ENCODE results near the gene ZNF277. TPM values are rescaled to one million over a fixed set of nuclear protein-coding genes. Genes with fewer than 3 reads are reported as not detected.

The ZNF277 gene
- total RNA-seq, 1 donor from 2014 or later = 25.9 TPM

DNA sequence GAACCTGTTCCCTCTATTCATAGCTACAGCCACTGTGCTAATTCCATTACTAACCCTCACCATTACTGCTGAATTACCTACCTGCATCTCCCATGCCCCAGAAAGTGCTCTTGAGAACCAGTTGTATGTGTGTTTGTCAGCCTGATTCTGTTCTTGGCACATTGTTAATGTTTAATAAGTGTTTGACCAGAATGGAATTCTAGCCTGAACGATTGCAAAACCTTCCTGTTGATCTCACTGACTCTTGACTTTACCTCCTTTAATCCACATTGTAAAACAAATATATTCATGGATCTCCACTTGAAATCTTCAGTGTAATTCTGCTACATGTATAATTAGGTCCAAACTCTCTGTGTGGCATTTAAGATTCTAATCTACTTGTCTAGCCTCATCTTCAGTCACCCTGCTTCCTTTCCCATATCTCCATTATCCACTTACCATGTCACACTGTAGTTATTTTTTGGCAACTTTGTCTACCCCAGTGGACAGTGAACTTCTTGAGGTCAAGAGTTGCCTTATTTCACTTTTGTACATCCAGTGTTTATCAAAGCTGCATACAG, 4.9 kb downstream of the ZNF277 start:
- Mint-ChIP-seq H3K9me3 (ENCODE audit: low read depth) (no peaks in the 10 kb centered on the region), H3K27ac (no peak overlapping the region), H3K4me1 (ENCODE audit: low read depth) (peaks cover 22% of the 10 kb centered on the region), H3K36me3 (ENCODE audit: insufficient read depth) (no peaks in the 10 kb centered on the region), H3K27me3 (no peaks in the 10 kb centered on the region), H3K4me3 (ENCODE audit: low read depth) (no peak overlapping the region)
- TF ChIP-seq, protein P1, sequence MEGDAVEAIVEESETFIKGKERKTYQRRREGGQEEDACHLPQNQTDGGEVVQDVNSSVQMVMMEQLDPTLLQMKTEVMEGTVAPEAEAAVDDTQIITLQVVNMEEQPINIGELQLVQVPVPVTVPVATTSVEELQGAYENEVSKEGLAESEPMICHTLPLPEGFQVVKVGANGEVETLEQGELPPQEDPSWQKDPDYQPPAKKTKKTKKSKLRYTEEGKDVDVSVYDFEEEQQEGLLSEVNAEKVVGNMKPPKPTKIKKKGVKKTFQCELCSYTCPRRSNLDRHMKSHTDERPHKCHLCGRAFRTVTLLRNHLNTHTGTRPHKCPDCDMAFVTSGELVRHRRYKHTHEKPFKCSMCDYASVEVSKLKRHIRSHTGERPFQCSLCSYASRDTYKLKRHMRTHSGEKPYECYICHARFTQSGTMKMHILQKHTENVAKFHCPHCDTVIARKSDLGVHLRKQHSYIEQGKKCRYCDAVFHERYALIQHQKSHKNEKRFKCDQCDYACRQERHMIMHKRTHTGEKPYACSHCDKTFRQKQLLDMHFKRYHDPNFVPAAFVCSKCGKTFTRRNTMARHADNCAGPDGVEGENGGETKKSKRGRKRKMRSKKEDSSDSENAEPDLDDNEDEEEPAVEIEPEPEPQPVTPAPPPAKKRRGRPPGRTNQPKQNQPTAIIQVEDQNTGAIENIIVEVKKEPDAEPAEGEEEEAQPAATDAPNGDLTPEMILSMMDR (IDR thresholded peaks at IDR 0.05; ENCODE audit: unreplicated experiment) = no peak
- no peak for DNase-seq (ENCODE audit: low spot score, unreplicated experiment)

DNA sequence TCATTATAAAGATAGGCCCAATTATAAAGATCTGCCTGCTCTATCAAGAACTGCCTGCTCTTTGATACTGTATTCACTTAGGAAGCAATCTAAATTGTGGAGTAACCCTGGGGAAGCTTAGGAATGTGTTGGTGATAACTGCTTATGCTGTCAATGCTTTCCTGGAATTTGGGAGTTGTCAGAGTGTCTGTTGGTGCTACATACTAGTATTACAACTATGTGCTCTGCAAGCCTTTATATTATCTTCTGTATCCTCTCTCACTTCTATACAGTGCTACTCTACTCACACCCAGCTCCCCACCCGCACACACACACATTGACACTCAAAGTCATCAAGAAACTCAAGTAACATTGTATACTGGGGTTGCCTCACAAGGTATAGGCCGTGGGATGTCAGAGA, 6.1 kb downstream of the ZNF277 start:
- H3K4me1 Mint-ChIP-seq (ENCODE audit: low read depth) = peaks cover 18% of the 10 kb centered on the region

DNA sequence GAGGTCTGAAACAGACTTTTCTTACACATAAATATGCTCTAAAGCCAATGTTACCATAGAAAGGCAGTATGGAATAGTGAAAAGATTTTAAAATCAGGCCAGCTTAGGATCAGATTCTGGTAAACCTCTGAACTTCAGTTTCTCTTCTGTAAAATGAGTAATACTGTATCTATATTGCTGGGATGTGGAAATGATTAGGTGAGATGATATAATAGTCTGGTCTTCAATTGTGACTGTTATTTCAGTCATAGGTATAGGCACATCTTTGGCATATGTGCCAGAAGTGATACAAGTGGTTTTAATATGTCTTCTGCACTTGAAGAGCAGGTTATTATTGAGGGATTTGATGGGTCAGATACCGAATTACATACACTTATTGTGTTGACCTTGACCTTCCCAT, 7.2 kb downstream of the ZNF277 start:
- TF ChIP-seq, protein P1 (IDR thresholded peaks at IDR 0.05; ENCODE audit: unreplicated experiment) = no peak
- no peak for DNase-seq (ENCODE audit: low spot score, unreplicated experiment)
- Mint-ChIP-seq H3K27ac (no peak overlapping the region), H3K4me1 (ENCODE audit: low read depth) (peaks cover 17% of the 10 kb centered on the region), H3K36me3 (ENCODE audit: insufficient read depth) (peaks cover 4% of the 10 kb centered on the region), H3K4me3 (ENCODE audit: low read depth) (no peak overlapping the region), H3K27me3 (no peaks in the 10 kb centered on the region), H3K9me3 (ENCODE audit: low read depth) (peaks cover 3% of the 10 kb centered on the region)

More for the DNA sequence above, 6.1 kb downstream of the ZNF277 start:
- DNase-seq (ENCODE audit: low spot score, unreplicated experiment) = no peak
- peaks cover 2% of the 10 kb centered on the region for H3K36me3 Mint-ChIP-seq (ENCODE audit: insufficient read depth)
- TF ChIP-seq, protein P1 (IDR thresholded peaks at IDR 0.05; ENCODE audit: unreplicated experiment) = no peak
- H3K27ac Mint-ChIP-seq = no peak overlapping the region
- H3K27me3 Mint-ChIP-seq = no peaks in the 10 kb centered on the region
- no peak overlapping the region for H3K4me3 Mint-ChIP-seq (ENCODE audit: low read depth)
- no peaks in the 10 kb centered on the region for H3K9me3 Mint-ChIP-seq (ENCODE audit: low read depth)

DNA sequence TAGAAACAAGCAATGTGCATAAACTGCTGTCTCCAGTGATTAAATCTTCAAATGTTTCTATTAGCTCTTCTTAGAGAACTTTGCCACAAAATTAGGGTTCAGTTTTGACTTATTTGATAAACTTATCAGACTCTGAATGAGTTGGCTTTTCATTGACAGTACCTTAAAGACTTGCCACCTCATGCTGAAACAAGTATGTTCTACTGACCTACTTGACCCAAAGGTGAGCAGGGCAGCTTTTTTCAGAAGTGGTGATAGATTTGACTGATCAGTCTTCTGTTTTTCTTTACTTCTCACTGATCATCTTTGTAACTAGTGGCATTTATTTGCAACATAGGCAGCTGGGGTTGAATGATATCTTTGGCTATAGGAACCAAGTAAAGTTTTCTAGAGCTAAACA, 7.8 kb downstream of the ZNF277 start:
- TF ChIP-seq, protein P1 (IDR thresholded peaks at IDR 0.05; ENCODE audit: unreplicated experiment) = no peak
- Mint-ChIP-seq H3K36me3 (ENCODE audit: insufficient read depth) (peaks cover 4% of the 10 kb centered on the region), H3K27me3 (no peaks in the 10 kb centered on the region), H3K27ac (no peak overlapping the region), H3K4me1 (ENCODE audit: low read depth) (peaks cover 17% of the 10 kb centered on the region), H3K9me3 (ENCODE audit: low read depth) (peaks cover 3% of the 10 kb centered on the region), H3K4me3 (ENCODE audit: low read depth) (no peak overlapping the region)
- no peak for DNase-seq (ENCODE audit: low spot score, unreplicated experiment)

DNA sequence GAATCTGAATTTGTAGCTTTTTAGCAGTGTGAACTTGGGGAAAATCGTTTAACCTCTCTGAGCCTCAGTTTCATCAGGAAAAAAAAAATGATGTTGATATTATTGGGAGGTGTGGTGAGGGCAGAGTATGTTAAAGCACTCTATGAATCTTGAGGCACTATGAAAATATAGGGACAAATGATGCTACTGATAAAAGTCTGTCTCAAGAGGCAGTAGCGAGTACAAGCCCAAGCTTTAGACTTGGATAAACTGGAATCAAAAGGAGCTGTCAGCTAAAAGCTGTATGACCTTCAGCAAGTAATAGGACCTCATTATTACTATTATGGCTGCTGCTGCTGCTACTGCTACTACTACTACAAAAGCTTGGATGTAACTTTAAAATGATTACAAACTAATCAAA, 8.4 kb downstream of the ZNF277 start:
- no peak for DNase-seq (ENCODE audit: low spot score, unreplicated experiment)
- peaks cover 3% of the 10 kb centered on the region for H3K9me3 Mint-ChIP-seq (ENCODE audit: low read depth)
- H3K4me1 Mint-ChIP-seq (ENCODE audit: low read depth) = peaks cover 17% of the 10 kb centered on the region
- no peak overlapping the region for H3K27ac Mint-ChIP-seq
- no peaks in the 10 kb centered on the region for H3K27me3 Mint-ChIP-seq
- no peak overlapping the region for H3K4me3 Mint-ChIP-seq (ENCODE audit: low read depth)
- peaks cover 4% of the 10 kb centered on the region for H3K36me3 Mint-ChIP-seq (ENCODE audit: insufficient read depth)
- TF ChIP-seq, protein P1 (IDR thresholded peaks at IDR 0.05; ENCODE audit: unreplicated experiment) = no peak

Measured in progenitor cell of endocrine pancreas (in vitro differentiated cells).